OCI-LY7 (cell line): ENCODE data around the gene RPS6KA5.

Experiments used
- EZH2phosphoT487 ChIP-seq: fragments of 200-600 bp; sonication (generic); IDR thresholded peaks from 2 replicates; pipeline ENCODE4 v1.6.1; 2018; ENCODE audit warnings: low read depth, borderline replicate concordance, mild to moderate bottlenecking, mixed run types, antibody characterized with exemption, low read length, moderate library complexity, mixed read lengths
- TF ChIP-seq, protein P1 (sequence below): fragments of 200-600 bp; sonication (generic); conservative IDR thresholded peaks from 2 replicates; pipeline ENCODE4 v1.5.1; 2014; ENCODE audit warnings: mild to moderate bottlenecking, antibody characterized with exemption, low read length, moderate library complexity, mixed read lengths

GRCh38 chr14:91015435-91015834, 45.0 kb downstream of the RPS6KA5 start:
- TF ChIP-seq, protein P1, sequence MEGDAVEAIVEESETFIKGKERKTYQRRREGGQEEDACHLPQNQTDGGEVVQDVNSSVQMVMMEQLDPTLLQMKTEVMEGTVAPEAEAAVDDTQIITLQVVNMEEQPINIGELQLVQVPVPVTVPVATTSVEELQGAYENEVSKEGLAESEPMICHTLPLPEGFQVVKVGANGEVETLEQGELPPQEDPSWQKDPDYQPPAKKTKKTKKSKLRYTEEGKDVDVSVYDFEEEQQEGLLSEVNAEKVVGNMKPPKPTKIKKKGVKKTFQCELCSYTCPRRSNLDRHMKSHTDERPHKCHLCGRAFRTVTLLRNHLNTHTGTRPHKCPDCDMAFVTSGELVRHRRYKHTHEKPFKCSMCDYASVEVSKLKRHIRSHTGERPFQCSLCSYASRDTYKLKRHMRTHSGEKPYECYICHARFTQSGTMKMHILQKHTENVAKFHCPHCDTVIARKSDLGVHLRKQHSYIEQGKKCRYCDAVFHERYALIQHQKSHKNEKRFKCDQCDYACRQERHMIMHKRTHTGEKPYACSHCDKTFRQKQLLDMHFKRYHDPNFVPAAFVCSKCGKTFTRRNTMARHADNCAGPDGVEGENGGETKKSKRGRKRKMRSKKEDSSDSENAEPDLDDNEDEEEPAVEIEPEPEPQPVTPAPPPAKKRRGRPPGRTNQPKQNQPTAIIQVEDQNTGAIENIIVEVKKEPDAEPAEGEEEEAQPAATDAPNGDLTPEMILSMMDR: no peak
- TF ChIP-seq EZH2phosphoT487: no peak
